C4-2B (cell line): ENCODE measurements around the gene THSD7B.

Source experiments
- H3K27ac ChIP-seq: fragments of 450-650 bp; 2 replicates; pipeline ENCODE4 v1.5.1; 2017
- CTCF ChIP-seq: fragments of 450-650 bp; conservative IDR thresholded peaks from 2 replicates; pipeline ENCODE4 v1.5.1; 2017; ENCODE audit warnings: mild to moderate bottlenecking
- ZFX ChIP-seq: fragments of 450-650 bp; IDR thresholded peaks from 2 replicates; pipeline ENCODE4 v1.6.1; 2017

THSD7B gene

GRCh38 chr2:137107904-137108303 lies 342.6 kb downstream of the THSD7B start:
- TF ChIP-seq CTCF (no peak), ZFX (no peak)
- no peak overlapping the region for H3K27ac ChIP-seq

DNA sequence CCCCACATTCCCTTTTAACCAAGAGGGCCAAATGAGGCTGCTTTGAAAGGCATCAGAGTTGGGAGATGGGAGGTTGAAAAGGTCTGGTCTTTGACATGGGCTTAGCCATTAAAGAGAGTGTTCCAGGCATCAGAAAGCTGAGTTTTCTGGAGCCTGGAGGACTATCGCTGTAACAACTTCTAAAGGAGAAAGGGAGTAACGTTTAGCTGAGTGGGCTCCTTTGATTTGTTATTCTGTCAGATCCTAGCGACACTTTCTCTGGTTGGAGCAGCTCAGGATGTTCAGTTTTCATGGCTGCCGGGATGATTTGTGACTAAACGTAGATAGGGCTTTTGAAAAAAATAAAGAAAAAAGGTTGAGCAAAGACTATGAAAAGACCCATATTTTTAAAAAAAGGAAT lies 346.6 kb downstream of the THSD7B start:
- no peak for TF ChIP-seq CTCF
- no peak for TF ChIP-seq ZFX
- H3K27ac ChIP-seq, result no peak overlapping the region

GRCh38 chr2:137115081-137115794 lies 349.9 kb downstream of the THSD7B start:
- H3K27ac ChIP-seq, result no peak overlapping the region
- no peak for TF ChIP-seq ZFX
- TF ChIP-seq CTCF, result no peak

DNA sequence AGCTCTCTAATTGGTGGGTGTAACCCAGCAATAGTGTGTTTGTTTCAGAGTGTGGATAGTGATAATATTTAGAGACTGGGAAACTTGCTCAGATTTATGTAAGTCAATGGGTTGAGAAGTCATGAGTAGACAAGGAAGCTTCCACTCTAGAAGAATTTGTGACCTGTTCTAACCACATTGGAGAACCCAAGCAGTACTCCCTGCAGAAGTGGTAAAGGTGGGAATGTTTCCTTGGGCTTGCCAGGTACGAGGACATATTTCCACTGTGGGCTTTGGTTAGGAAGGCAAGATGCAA lies 350.4 kb downstream of the THSD7B start:
- TF ChIP-seq ZFX (no peak), CTCF (no peak)
- no peak overlapping the region for H3K27ac ChIP-seq

DNA sequence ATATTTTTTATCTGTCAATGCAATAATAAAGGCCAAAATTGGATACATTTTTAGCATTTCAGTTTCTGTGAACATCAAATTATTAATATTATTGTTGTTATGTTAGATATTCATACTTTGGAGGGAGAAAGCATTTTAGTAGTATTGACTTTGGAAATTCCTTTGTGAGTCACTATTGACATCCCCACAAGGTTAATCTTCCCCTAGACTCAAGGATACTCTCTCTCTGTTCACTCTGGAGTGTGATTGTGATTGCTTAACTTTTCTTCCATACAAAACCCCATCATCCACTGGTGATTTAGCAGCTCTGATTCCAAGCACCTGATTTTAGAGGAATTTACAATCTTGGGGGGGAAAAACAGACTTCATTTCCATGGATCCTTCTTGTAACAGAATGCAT lies 352.0 kb downstream of the THSD7B start:
- TF ChIP-seq CTCF (no peak), ZFX (no peak)
- H3K27ac ChIP-seq, result no peak overlapping the region

- TF ChIP-seq CTCF (no peak), ZFX (no peak)
- no peak overlapping the region for H3K27ac ChIP-seq
These were observed 352.8 kb downstream of the THSD7B start for GRCh38 chr2:137118140-137118539.

GRCh38 chr2:137123226-137123625 lies 357.9 kb downstream of the THSD7B start:
- H3K27ac ChIP-seq, result no peak overlapping the region
- no peak for TF ChIP-seq ZFX
- no peak for TF ChIP-seq CTCF
